HL-60 (cell line): ENCODE results near the gene AJUBA.

ENCODE experiments used
- CTCF ChIP-seq: IDR thresholded peaks from one replicate; pipeline ENCODE4 v1.5.1; 2011; ENCODE audit warnings: low read length, control low read depth, inconsistent platforms; ENCODE audit not compliant: insufficient read depth
- GABPA ChIP-seq: IDR thresholded peaks from 2 replicates; pipeline ENCODE4 v1.6.1; 2012; ENCODE audit warnings: low read depth
- POLR2AphosphoS5 ChIP-seq: IDR thresholded peaks from 2 replicates; pipeline ENCODE4 v1.6.1; 2012; ENCODE audit warnings: low read depth
- REST ChIP-seq: IDR thresholded peaks from 2 replicates; pipeline ENCODE4 v1.6.1; 2012; ENCODE audit warnings: low read depth; ENCODE audit not compliant: insufficient replicate concordance
- SPI1 ChIP-seq: IDR thresholded peaks from 2 replicates; pipeline ENCODE4 v1.6.1; 2012; ENCODE audit warnings: low read depth, mild to moderate bottlenecking, borderline replicate concordance

GRCh38 chr14:22939684-22940083 lies 42.7 kb downstream of the AJUBA start:
- TF ChIP-seq CTCF (no peak), POLR2AphosphoS5 (no peak), REST (no peak), SPI1 (no peak), GABPA (no peak)
